HG02588 (cell line): ENCODE measurements around the gene USP31.

Experiments used
- ATAC-seq: cut with Tn5 transposase; IDR thresholded peaks from one replicate; pipeline ENCODE4 v1.9.1; 2021; ENCODE audit warnings: mild to moderate bottlenecking, moderate library complexity; ENCODE audit not compliant: unreplicated experiment

Gene USP31

GRCh38 chr16:23149267-23149992, at the start of gene USP31:
Gene USP31, minus strand, starts transcription at chr16:23149452. Its CDS starts 182 bp downstream, at chr16:23149270.
- peak; percentile 96 for ATAC-seq

GRCh38 chr16:23196539-23196938, 47.3 kb upstream of the USP31 start:
- no peak for ATAC-seq

- no peak for ATAC-seq
These were observed 46.2 kb upstream of the USP31 start for GRCh38 chr16:23195366-23195978.

- ATAC-seq, result no peak
These were observed 45.4 kb upstream of the USP31 start for GRCh38 chr16:23194497-23195221.

- ATAC-seq, result no peak
These were observed 39.7 kb upstream of the USP31 start for GRCh38 chr16:23188911-23189310.

- ATAC-seq, result no peak
These were observed 38.1 kb upstream of the USP31 start for GRCh38 chr16:23187341-23187740.

- ATAC-seq, result no peak
These were observed 36.9 kb upstream of the USP31 start for GRCh38 chr16:23186171-23186570.

- ATAC-seq, result no peak
These were observed 36.4 kb upstream of the USP31 start for GRCh38 chr16:23185656-23186055.

GRCh38 chr16:23183543-23183862, 34.3 kb upstream of the USP31 start:
- ATAC-seq, result no peak

- peak; percentile 18 for ATAC-seq
These were observed 33.7 kb upstream of the USP31 start, which contains the start of gene SCNN1G for GRCh38 chr16:23182679-23183542. Gene SCNN1G, plus strand, starts transcription at chr16:23182745. Its CDS starts 3,527 bp downstream, at chr16:23186272.

GRCh38 chr16:23182206-23182678, 33.0 kb upstream of the USP31 start:
- ATAC-seq, result peak; percentile 78

- no peak for ATAC-seq
These were observed 32.3 kb upstream of the USP31 start for GRCh38 chr16:23181506-23181905.

- no peak for ATAC-seq
These were observed 26.4 kb upstream of the USP31 start for GRCh38 chr16:23175651-23176050.

- no peak for ATAC-seq
These were observed 25.4 kb upstream of the USP31 start for GRCh38 chr16:23174622-23175021.

- ATAC-seq, result no peak
These were observed 23.7 kb upstream of the USP31 start for GRCh38 chr16:23172994-23173393.

- no peak for ATAC-seq
These were observed 23.3 kb upstream of the USP31 start for GRCh38 chr16:23172583-23172982.

GRCh38 chr16:23164736-23165135, 15.5 kb upstream of the USP31 start:
- ATAC-seq, result no peak

GRCh38 chr16:23163921-23164320, 14.7 kb upstream of the USP31 start:
- no peak for ATAC-seq

GRCh38 chr16:23160574-23160973, 11.3 kb upstream of the USP31 start:
- no peak for ATAC-seq

- ATAC-seq, result no peak
These were observed 10.8 kb upstream of the USP31 start for GRCh38 chr16:23160082-23160481.

GRCh38 chr16:23158114-23158513, 8.9 kb upstream of the USP31 start:
- no peak for ATAC-seq
